ENCODE measurements around the gene LCN12.

The LCN12 gene

GRCh38 chr9:136991993-136992818 is 40.1 kb downstream of the LCN12 start, which contains the start of gene PAXX:
PAXX (plus strand) TSS chr9:136992422; CDS start chr9:136992444, 22 bp downstream.
- DNase-seq: peak; percentile 98

- DNase-seq: no peak
These were observed 40.8 kb downstream of the LCN12 start for GRCh38 chr9:136992819-136993369.

GRCh38 chr9:136994180-136994887 is 42.3 kb downstream of the LCN12 start:
- peak; percentile 62 for DNase-seq

- DNase-seq: no peak
These were observed 42.8 kb downstream of the LCN12 start for GRCh38 chr9:136994888-136995230.

- peak; percentile 70 for DNase-seq
These were observed 43.3 kb downstream of the LCN12 start for GRCh38 chr9:136995362-136995761.

GRCh38 chr9:136995772-136996311 is 43.8 kb downstream of the LCN12 start:
- DNase-seq: peak; percentile 72

GRCh38 chr9:136996361-136997292 is 44.6 kb downstream of the LCN12 start, which contains the start of gene CLIC3:
CLIC3 (minus strand) TSS chr9:136996568; CDS start chr9:136996543, 25 bp downstream.
- peak; percentile 84 for DNase-seq

GRCh38 chr9:136997371-136997770 is 45.3 kb downstream of the LCN12 start:
- DNase-seq: no peak

- DNase-seq: no peak
These were observed 45.8 kb downstream of the LCN12 start for GRCh38 chr9:136997830-136998234.

GRCh38 chr9:137000177-137000930 is 48.3 kb downstream of the LCN12 start:
- no peak for DNase-seq

GRCh38 chr9:137001857-137002645 is 50.0 kb downstream of the LCN12 start:
- no peak for DNase-seq

GRCh38 chr9:137002646-137003041 is 50.6 kb downstream of the LCN12 start:
- DNase-seq: no peak

- peak; percentile 68 for DNase-seq
These were observed 52.2 kb downstream of the LCN12 start for GRCh38 chr9:137004285-137004684.

Measured in activated CD8-positive, alpha-beta memory T cell treated with anti-CD3 and anti-CD28 coated beads for 24 hours (primary cell).